Measurements from ENCODE around the gene CXCR6.

The CXCR6 gene

DNA sequence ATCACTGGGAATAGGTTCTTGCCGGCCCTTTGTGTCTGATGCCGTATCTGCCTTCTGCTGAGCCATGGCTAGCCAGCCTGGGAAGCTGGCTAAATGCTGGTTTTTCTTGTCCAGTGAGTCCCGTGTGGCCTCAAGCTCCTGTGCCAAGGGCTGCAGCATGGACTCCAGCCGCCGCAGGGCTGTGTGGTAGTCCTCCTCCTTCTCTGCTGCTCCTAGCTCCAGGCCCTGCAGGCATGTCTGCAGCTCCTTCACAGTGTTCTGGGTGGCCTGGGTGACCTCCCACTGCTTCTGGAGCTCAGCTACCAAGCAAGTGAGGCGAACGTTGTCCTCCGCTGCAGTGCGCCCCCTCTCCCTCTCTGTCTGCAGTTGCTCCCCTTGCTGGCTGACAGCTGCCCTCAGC, 24.9 kb downstream of the CXCR6 start:
- TF ChIP-seq EZH2phosphoT487 (IDR thresholded peaks at IDR 0.05; ENCODE audit: low read depth): no peak
- TF ChIP-seq, protein P1, sequence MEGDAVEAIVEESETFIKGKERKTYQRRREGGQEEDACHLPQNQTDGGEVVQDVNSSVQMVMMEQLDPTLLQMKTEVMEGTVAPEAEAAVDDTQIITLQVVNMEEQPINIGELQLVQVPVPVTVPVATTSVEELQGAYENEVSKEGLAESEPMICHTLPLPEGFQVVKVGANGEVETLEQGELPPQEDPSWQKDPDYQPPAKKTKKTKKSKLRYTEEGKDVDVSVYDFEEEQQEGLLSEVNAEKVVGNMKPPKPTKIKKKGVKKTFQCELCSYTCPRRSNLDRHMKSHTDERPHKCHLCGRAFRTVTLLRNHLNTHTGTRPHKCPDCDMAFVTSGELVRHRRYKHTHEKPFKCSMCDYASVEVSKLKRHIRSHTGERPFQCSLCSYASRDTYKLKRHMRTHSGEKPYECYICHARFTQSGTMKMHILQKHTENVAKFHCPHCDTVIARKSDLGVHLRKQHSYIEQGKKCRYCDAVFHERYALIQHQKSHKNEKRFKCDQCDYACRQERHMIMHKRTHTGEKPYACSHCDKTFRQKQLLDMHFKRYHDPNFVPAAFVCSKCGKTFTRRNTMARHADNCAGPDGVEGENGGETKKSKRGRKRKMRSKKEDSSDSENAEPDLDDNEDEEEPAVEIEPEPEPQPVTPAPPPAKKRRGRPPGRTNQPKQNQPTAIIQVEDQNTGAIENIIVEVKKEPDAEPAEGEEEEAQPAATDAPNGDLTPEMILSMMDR (IDR thresholded peaks at IDR 0.05; ENCODE audit: low read depth, low read length): no peak
- Histone ChIP-seq H2AFZ (ENCODE audit: low read depth, low read length) (no peak overlapping the region), H3K79me2 (ENCODE audit: low read length) (no peaks in the 10 kb centered on the region), H3K9me3 (ENCODE audit: insufficient read depth, low read length) (no peaks in the 10 kb centered on the region), H3K27me3 (ENCODE audit: low read depth, low read length) (no peaks in the 10 kb centered on the region), H3K4me1 (ENCODE audit: low read length) (peaks cover 66% of the 10 kb centered on the region), H3K4me3 (ENCODE audit: low read length) (no peak overlapping the region), H3K4me2 (ENCODE audit: low read length) (no peak overlapping the region), H3K36me3 (replicated peaks; ENCODE audit: low read depth, low read length) (peaks cover 76% of the 10 kb centered on the region), H3K9ac (ENCODE audit: low read length) (no peak overlapping the region), H3K27ac (ENCODE audit: low read length) (no peak overlapping the region), H4K20me1 (ENCODE audit: insufficient read depth, low read length) (no peaks in the 10 kb centered on the region)

GRCh38 chr3:45968706-45969105, 25.4 kb downstream of the CXCR6 start:
- H3K36me3 ChIP-seq (replicated peaks; ENCODE audit: low read depth, low read length): peaks cover 75% of the 10 kb centered on the region
- no peaks in the 10 kb centered on the region for H3K79me2 ChIP-seq (ENCODE audit: low read length)
- no peak for TF ChIP-seq EZH2phosphoT487 (IDR thresholded peaks at IDR 0.05; ENCODE audit: low read depth)
- TF ChIP-seq, protein P1 (IDR thresholded peaks at IDR 0.05; ENCODE audit: low read depth, low read length): no peak
- no peaks in the 10 kb centered on the region for H4K20me1 ChIP-seq (ENCODE audit: insufficient read depth, low read length)
- no peak overlapping the region for H2AFZ ChIP-seq (ENCODE audit: low read depth, low read length)
- H3K9me3 ChIP-seq (ENCODE audit: insufficient read depth, low read length): no peaks in the 10 kb centered on the region
- no peak overlapping the region for H3K4me3 ChIP-seq (ENCODE audit: low read length)
- peaks cover 66% of the 10 kb centered on the region for H3K4me1 ChIP-seq (ENCODE audit: low read length)
- H3K27ac ChIP-seq (ENCODE audit: low read length): no peak overlapping the region
- no peaks in the 10 kb centered on the region for H3K27me3 ChIP-seq (ENCODE audit: low read depth, low read length)
- H3K9ac ChIP-seq (ENCODE audit: low read length): no peak overlapping the region
- no peak overlapping the region for H3K4me2 ChIP-seq (ENCODE audit: low read length)

- Histone ChIP-seq H3K36me3 (replicated peaks; ENCODE audit: low read depth, low read length) (peaks cover 77% of the 10 kb centered on the region), H3K4me3 (ENCODE audit: low read length) (no peak overlapping the region), H3K9me3 (ENCODE audit: insufficient read depth, low read length) (no peaks in the 10 kb centered on the region), H3K79me2 (ENCODE audit: low read length) (no peaks in the 10 kb centered on the region), H4K20me1 (ENCODE audit: insufficient read depth, low read length) (no peaks in the 10 kb centered on the region), H3K4me2 (ENCODE audit: low read length) (no peak overlapping the region), H3K4me1 (ENCODE audit: low read length) (peaks cover 66% of the 10 kb centered on the region), H3K27me3 (ENCODE audit: low read depth, low read length) (no peaks in the 10 kb centered on the region), H2AFZ (ENCODE audit: low read depth, low read length) (no peak overlapping the region), H3K27ac (ENCODE audit: low read length) (no peak overlapping the region), H3K9ac (ENCODE audit: low read length) (no peak overlapping the region)
- TF ChIP-seq, protein P1 (IDR thresholded peaks at IDR 0.05; ENCODE audit: low read depth, low read length): no peak
- TF ChIP-seq EZH2phosphoT487 (IDR thresholded peaks at IDR 0.05; ENCODE audit: low read depth): no peak
These were observed 25.9 kb downstream of the CXCR6 start for GRCh38 chr3:45969116-45969515.

GRCh38 chr3:45969953-45970352, 26.7 kb downstream of the CXCR6 start:
- Histone ChIP-seq H3K4me3 (ENCODE audit: low read length) (no peak overlapping the region), H3K9me3 (ENCODE audit: insufficient read depth, low read length) (no peaks in the 10 kb centered on the region), H3K36me3 (replicated peaks; ENCODE audit: low read depth, low read length) (peaks cover 78% of the 10 kb centered on the region), H3K4me1 (ENCODE audit: low read length) (peaks cover 65% of the 10 kb centered on the region), H3K79me2 (ENCODE audit: low read length) (no peaks in the 10 kb centered on the region), H2AFZ (ENCODE audit: low read depth, low read length) (no peak overlapping the region), H3K4me2 (ENCODE audit: low read length) (no peak overlapping the region), H3K9ac (ENCODE audit: low read length) (no peak overlapping the region), H4K20me1 (ENCODE audit: insufficient read depth, low read length) (no peaks in the 10 kb centered on the region), H3K27ac (ENCODE audit: low read length) (no peak overlapping the region), H3K27me3 (ENCODE audit: low read depth, low read length) (no peaks in the 10 kb centered on the region)
- TF ChIP-seq, protein P1 (IDR thresholded peaks at IDR 0.05; ENCODE audit: low read depth, low read length): no peak
- TF ChIP-seq EZH2phosphoT487 (IDR thresholded peaks at IDR 0.05; ENCODE audit: low read depth): no peak

All from OCI-LY3 (cell line).